Erythroblast (primary cell): ENCODE measurements around the gene LDLRAD2.

ENCODE experiments used
- GATA1 ChIP-seq: IDR thresholded peaks from 2 replicates; pipeline ENCODE4 v1.6.1; 2011; ENCODE audit warnings: low read depth, mild to moderate bottlenecking, control low read depth, low read length, moderate library complexity
- POLR2A ChIP-seq: IDR thresholded peaks from 2 replicates; pipeline ENCODE4 v1.6.1; 2011; ENCODE audit warnings: mild to moderate bottlenecking, low read length

DNA sequence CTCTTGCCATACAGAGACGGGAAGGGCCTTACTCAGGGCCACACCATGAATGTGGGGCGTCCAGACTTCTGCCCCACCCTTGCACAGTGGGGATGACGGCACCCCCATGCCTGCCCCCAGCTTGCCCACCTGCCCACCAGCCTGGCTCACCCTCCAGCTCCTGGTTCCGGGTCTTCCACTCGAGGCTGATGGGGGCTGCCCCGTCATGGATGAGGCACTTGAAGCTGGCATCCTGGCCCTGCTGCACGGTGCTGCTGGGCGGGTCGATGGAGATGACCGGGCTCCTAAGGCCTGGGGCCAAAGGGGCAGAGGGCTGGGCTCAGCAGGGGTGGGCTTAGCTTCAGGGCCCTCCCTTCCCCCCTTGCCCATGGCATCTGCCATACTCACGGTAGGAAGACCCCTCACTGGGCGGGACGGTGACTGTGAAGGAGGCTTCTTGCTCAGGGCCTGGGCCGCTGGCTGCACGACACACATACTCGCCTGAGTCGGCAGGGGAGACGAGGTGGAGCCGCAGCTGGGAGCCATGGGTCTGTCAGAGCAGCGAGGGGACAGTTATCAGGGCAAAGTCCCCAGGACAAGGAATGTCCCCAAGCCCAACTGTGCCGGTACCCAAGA lies 29.9 kb downstream of the LDLRAD2 start:
- TF ChIP-seq POLR2A (no peak), GATA1 (no peak)
